HepG2 (cell line): ENCODE results near the gene SYCE1L. TPM values are rescaled to one million over a fixed set of nuclear protein-coding genes. Genes with fewer than 3 reads are reported as not detected.

Experiments used
- ARID2 ChIP-seq: sonication (generic); formaldehyde crosslinking; IDR thresholded peaks from 2 replicates; pipeline ENCODE4 v1.8.1; 2022; ENCODE audit warnings: mild to moderate bottlenecking, missing genetic modification reagents, borderline replicate concordance
- FOXC1 ChIP-seq: sonication (generic); formaldehyde crosslinking; IDR thresholded peaks from 2 replicates; pipeline ENCODE4 v1.8.0; 2022; ENCODE audit warnings: mild to moderate bottlenecking, missing genetic modification reagents, borderline replicate concordance
- HOXA3 ChIP-seq: sonication (generic); formaldehyde crosslinking; IDR thresholded peaks from 2 replicates; pipeline ENCODE4 v1.5.0; 2020; ENCODE audit warnings: missing genetic modification reagents
- IRF9 ChIP-seq: sonication (generic); formaldehyde crosslinking; IDR thresholded peaks from 2 replicates; pipeline ENCODE4 v1.8.0; 2022; ENCODE audit warnings: missing genetic modification reagents, mild to moderate bottlenecking, borderline replicate concordance
- MEIS2 ChIP-seq: sonication (generic); formaldehyde crosslinking; IDR thresholded peaks from 2 replicates; pipeline ENCODE4 v1.9.0; 2021; ENCODE audit warnings: mild to moderate bottlenecking, missing genetic modification reagents
- REPIN1 ChIP-seq: sonication (generic); formaldehyde crosslinking; IDR thresholded peaks from 2 replicates; pipeline ENCODE4 v1.8.0; 2022; ENCODE audit warnings: missing genetic modification reagents, low read depth, mild to moderate bottlenecking, borderline replicate concordance
- RFXAP ChIP-seq: sonication (generic); formaldehyde crosslinking; IDR thresholded peaks from 2 replicates; pipeline ENCODE4 v1.4.0; 2020; ENCODE audit warnings: missing genetic modification reagents, borderline replicate concordance
- SMYD3 ChIP-seq: sonication (generic); formaldehyde crosslinking; IDR thresholded peaks from 2 replicates; pipeline ENCODE4 v1.8.1; 2023; ENCODE audit warnings: mild to moderate bottlenecking, missing genetic modification reagents
- ZMAT3 ChIP-seq: sonication (generic); formaldehyde crosslinking; conservative IDR thresholded peaks from 2 replicates; pipeline ENCODE4 v1.7.0; 2021; ENCODE audit warnings: missing genetic modification reagents
- ZNF138 ChIP-seq: sonication (generic); formaldehyde crosslinking; IDR thresholded peaks from 2 replicates; pipeline ENCODE4 v1.5.0; 2020; ENCODE audit warnings: mild to moderate bottlenecking, low read depth, missing genetic modification reagents
- ZNF143 ChIP-seq: sonication (generic); formaldehyde crosslinking; IDR thresholded peaks from 2 replicates; pipeline ENCODE4 v1.4.0; 2020; ENCODE audit warnings: missing genetic modification reagents
- ZNF264 ChIP-seq: sonication (generic); formaldehyde crosslinking; IDR thresholded peaks from 2 replicates; pipeline ENCODE4 v1.4.0; 2020; ENCODE audit warnings: missing genetic modification reagents
- ZNF709 ChIP-seq: sonication (generic); formaldehyde crosslinking; IDR thresholded peaks from 2 replicates; pipeline ENCODE4 v1.5.0; 2020; ENCODE audit warnings: mild to moderate bottlenecking, missing genetic modification reagents
- polyA plus RNA-seq, 8 experiments: library from polyadenylated mRNA; depleted of rRNA in 3 of 8; stranded (reverse) in 7 of 8; unstranded in 1 of 8; fragments of >200 nt; fragmentation: Illumina TruSeq in 4 of 8; extraction: Trizol in 4 of 8; gene quantifications; 2 replicates each; pipeline versions ENCODE4 v1.2.1 to v1.2.3, GENCODE V29; 2011 to 2016; ENCODE audit warnings: low read depth in 4 of 8, missing spikeins in 1 of 8, mixed read lengths in 1 of 8; ENCODE audit not compliant: insufficient read depth in 1 of 8
- total RNA-seq, 5 experiments: library from RNA; depleted of rRNA; stranded (reverse); fragments of >200 nt; fragmentation: Illumina TruSeq; extraction: Trizol; gene quantifications; 2 replicates each; pipeline ENCODE4 v1.2.3, GENCODE V29; 2016; ENCODE audit warnings: low read depth in 1 of 5
- TF ChIP-seq, protein P1 (sequence below): sonication (generic); formaldehyde crosslinking; IDR thresholded peaks from 2 replicates; pipeline ENCODE4 v1.4.0; 2020; ENCODE audit warnings: missing genetic modification reagents
- TF ChIP-seq, protein P2 (sequence below): sonication (generic); formaldehyde crosslinking; IDR thresholded peaks from 2 replicates; pipeline ENCODE4 v1.5.0; 2020; ENCODE audit warnings: mild to moderate bottlenecking, missing genetic modification reagents, borderline replicate concordance
- TF ChIP-seq, protein P3 (sequence below): sonication (generic); formaldehyde crosslinking; IDR thresholded peaks from 2 replicates; pipeline ENCODE4 v1.8.0; 2022; ENCODE audit warnings: missing genetic modification reagents, mild to moderate bottlenecking, moderate library complexity, borderline replicate concordance
- TF ChIP-seq, protein P4 (sequence below): IDR thresholded peaks from 2 replicates; pipeline ENCODE4 v1.6.1; 2016

The SYCE1L gene
- total and polyA plus RNA-seq, 2 of the 13 experiments (the other 11 are each of a cell fraction or from before 2014, with no cell fraction given): 0.22 TPM; not detected in 1

GRCh38 chr16:77190190-77190477, 9.1 kb upstream of the SYCE1L start (continued):
- TF ChIP-seq, protein P1, sequence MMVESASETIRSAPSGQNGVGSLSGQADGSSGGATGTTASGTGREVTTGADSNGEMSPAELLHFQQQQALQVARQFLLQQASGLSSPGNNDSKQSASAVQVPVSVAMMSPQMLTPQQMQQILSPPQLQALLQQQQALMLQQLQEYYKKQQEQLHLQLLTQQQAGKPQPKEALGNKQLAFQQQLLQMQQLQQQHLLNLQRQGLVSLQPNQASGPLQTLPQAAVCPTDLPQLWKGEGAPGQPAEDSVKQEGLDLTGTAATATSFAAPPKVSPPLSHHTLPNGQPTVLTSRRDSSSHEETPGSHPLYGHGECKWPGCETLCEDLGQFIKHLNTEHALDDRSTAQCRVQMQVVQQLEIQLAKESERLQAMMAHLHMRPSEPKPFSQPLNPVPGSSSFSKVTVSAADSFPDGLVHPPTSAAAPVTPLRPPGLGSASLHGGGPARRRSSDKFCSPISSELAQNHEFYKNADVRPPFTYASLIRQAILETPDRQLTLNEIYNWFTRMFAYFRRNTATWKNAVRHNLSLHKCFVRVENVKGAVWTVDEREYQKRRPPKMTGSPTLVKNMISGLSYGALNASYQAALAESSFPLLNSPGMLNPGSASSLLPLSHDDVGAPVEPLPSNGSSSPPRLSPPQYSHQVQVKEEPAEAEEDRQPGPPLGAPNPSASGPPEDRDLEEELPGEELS: no peak
- TF ChIP-seq FOXC1 (no peak), ZNF709 (no peak), RFXAP (CRISPR knock-in tag) (no peak), HOXA3 (CRISPR knock-in tag) (0 out of 2 replicates have a peak, but pooled peaks have one; percentile 7), ZMAT3 (no peak), ARID2 (CRISPR knock-in tag) (no peak), REPIN1 (CRISPR knock-in tag) (no peak), IRF9 (CRISPR knock-in tag) (no peak), ZNF264 (CRISPR knock-in tag) (0 out of 2 replicates have a peak, but pooled peaks have one; percentile 24), ZNF143 (CRISPR knock-in tag) (no peak), SMYD3 (0 out of 2 replicates have a peak, but pooled peaks have one; percentile 54), ZNF138 (CRISPR knock-in tag) (0 out of 2 replicates have a peak, but pooled peaks have one; percentile 19), MEIS2 (CRISPR knock-in tag) (peak; percentile 53; the same call in 1 of the 2 replicates)
- TF ChIP-seq, protein P2, sequence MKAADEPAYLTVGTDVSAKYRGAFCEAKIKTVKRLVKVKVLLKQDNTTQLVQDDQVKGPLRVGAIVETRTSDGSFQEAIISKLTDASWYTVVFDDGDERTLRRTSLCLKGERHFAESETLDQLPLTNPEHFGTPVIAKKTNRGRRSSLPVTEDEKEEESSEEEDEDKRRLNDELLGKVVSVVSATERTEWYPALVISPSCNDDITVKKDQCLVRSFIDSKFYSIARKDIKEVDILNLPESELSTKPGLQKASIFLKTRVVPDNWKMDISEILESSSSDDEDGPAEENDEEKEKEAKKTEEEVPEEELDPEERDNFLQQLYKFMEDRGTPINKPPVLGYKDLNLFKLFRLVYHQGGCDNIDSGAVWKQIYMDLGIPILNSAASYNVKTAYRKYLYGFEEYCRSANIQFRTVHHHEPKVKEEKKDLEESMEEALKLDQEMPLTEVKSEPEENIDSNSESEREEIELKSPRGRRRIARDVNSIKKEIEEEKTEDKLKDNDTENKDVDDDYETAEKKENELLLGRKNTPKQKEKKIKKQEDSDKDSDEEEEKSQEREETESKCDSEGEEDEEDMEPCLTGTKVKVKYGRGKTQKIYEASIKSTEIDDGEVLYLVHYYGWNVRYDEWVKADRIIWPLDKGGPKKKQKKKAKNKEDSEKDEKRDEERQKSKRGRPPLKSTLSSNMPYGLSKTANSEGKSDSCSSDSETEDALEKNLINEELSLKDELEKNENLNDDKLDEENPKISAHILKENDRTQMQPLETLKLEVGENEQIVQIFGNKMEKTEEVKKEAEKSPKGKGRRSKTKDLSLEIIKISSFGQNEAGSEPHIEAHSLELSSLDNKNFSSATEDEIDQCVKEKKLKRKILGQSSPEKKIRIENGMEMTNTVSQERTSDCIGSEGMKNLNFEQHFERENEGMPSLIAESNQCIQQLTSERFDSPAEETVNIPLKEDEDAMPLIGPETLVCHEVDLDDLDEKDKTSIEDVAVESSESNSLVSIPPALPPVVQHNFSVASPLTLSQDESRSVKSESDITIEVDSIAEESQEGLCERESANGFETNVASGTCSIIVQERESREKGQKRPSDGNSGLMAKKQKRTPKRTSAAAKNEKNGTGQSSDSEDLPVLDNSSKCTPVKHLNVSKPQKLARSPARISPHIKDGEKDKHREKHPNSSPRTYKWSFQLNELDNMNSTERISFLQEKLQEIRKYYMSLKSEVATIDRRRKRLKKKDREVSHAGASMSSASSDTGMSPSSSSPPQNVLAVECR (CRISPR knock-in tag): no peak
- TF ChIP-seq, protein P3, sequence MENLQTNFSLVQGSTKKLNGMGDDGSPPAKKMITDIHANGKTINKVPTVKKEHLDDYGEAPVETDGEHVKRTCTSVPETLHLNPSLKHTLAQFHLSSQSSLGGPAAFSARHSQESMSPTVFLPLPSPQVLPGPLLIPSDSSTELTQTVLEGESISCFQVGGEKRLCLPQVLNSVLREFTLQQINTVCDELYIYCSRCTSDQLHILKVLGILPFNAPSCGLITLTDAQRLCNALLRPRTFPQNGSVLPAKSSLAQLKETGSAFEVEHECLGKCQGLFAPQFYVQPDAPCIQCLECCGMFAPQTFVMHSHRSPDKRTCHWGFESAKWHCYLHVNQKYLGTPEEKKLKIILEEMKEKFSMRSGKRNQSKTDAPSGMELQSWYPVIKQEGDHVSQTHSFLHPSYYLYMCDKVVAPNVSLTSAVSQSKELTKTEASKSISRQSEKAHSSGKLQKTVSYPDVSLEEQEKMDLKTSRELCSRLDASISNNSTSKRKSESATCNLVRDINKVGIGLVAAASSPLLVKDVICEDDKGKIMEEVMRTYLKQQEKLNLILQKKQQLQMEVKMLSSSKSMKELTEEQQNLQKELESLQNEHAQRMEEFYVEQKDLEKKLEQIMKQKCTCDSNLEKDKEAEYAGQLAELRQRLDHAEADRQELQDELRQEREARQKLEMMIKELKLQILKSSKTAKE: no peak
- TF ChIP-seq, protein P4, sequence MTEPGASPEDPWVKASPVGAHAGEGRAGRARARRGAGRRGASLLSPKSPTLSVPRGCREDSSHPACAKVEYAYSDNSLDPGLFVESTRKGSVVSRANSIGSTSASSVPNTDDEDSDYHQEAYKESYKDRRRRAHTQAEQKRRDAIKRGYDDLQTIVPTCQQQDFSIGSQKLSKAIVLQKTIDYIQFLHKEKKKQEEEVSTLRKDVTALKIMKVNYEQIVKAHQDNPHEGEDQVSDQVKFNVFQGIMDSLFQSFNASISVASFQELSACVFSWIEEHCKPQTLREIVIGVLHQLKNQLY (CRISPR knock-in tag): no peak
